Gastroesophageal sphincter (tissue), 4 donors: ENCODE data around the gene ARFIP1. TPM values are rescaled to one million over a fixed set of nuclear protein-coding genes. Genes with fewer than 3 reads are reported as not detected.

Experiments
- ATAC-seq: fragments of 150-250 bp; one replicate; pipeline ENCODE4 v1.9.1; 2016; ENCODE audit warnings: mild to moderate bottlenecking, moderate library complexity
- H3K27ac ChIP-seq, 4 donors: fragments of 200-600 bp; sonication (generic) in 3 of 4; 1 replicate in 3 of 4; 2 replicates in 1 of 4; pipeline ENCODE4 v1.5.1; 2016 to 2019
- H3K27me3 ChIP-seq: fragments of 200-600 bp; sonication (generic); one replicate; pipeline ENCODE4 v1.5.1; 2019
- H3K36me3 ChIP-seq, 2 donors: fragments of 200-600 bp; sonication (generic); one replicate each; pipeline ENCODE4 v1.5.1; 2019; ENCODE audit warnings: control low read depth in 1 of 2
- H3K4me1 ChIP-seq, 3 donors: fragments of 200-600 bp; sonication (generic); 1 replicate in 2 of 3; 2 replicates in 1 of 3; pipeline ENCODE4 v1.5.1; 2016 to 2019; ENCODE audit warnings: control low read depth in 2 of 3
- H3K4me3 ChIP-seq, 2 donors: fragments of 200-600 bp; sonication (generic); one replicate each; pipeline ENCODE4 v1.5.1; 2019; ENCODE audit warnings: mild to moderate bottlenecking in 1 of 2, moderate library complexity in 1 of 2
- H3K9me3 ChIP-seq, 3 donors: fragments of 200-600 bp; sonication (generic); one replicate each; pipeline ENCODE4 v1.5.1; 2017 to 2019; ENCODE audit warnings: control low read depth in 2 of 3
- CTCF ChIP-seq, 4 experiments: fragments of 200-600 bp in 2 of 4; fragments of 450-650 bp in 2 of 4; sonication (generic) in 1 of 4; IDR thresholded peaks; one replicate each; pipeline ENCODE4 v1.5.1; 2017 to 2019; ENCODE audit warnings: antibody characterized with exemption in 4 of 4, mild to moderate bottlenecking in 2 of 4, moderate library complexity in 2 of 4
- EP300 ChIP-seq: sonication (generic); formaldehyde crosslinking; IDR thresholded peaks from one replicate; pipeline ENCODE4 v1.6.1; 2017; ENCODE audit warnings: antibody characterized with exemption, mild to moderate bottlenecking
- POLR2A ChIP-seq, 2 donors: fragments of 450-650 bp; IDR thresholded peaks; one replicate each; pipeline ENCODE4 v1.6.1; 2017; ENCODE audit warnings: antibody characterized with exemption in 2 of 2, mild to moderate bottlenecking in 2 of 2, moderate library complexity in 1 of 2
- POLR2AphosphoS5 ChIP-seq: sonication (generic); formaldehyde crosslinking; IDR thresholded peaks from one replicate; pipeline ENCODE4 v1.6.1; 2017; ENCODE audit warnings: antibody characterized with exemption
- WGBS, 2 donors: methylation state at CpG; one replicate each; pipeline ENCODE4 v1.1.5; 2018; ENCODE audit warnings: low coverage in 1 of 2; 5-methylcytosine and 5-hydroxymethylcytosine counted together
- total RNA-seq, 4 donors: library from RNA; depleted of rRNA; stranded (reverse); fragments of >200 nt; gene quantifications; one replicate each; pipeline ENCODE4 v1.1.0, GENCODE V29; 2016

ARFIP1 gene
- total RNA-seq, 4 donors from 2014 or later = 26.6 to 34.9 (median 29.5) TPM

- H3K36me3 ChIP-seq = peaks cover 0 to 11% of the 10 kb centered on the region in 2 donors
- no peak overlapping the region for H3K4me3 ChIP-seq
- no peaks in the 10 kb centered on the region for H3K9me3 ChIP-seq
- TF ChIP-seq POLR2A (IDR thresholded peaks at IDR 0.05) (no peak), POLR2AphosphoS5 (no peak), EP300 (no peak), CTCF (IDR thresholded peaks at IDR 0.05) (no peak)
- no peak overlapping the region for H3K27ac ChIP-seq
- no peaks in the 10 kb centered on the region for H3K27me3 ChIP-seq
- no peaks in the 10 kb centered on the region for H3K4me1 ChIP-seq
- no peak for ATAC-seq
These were observed 141.5 kb downstream of the ARFIP1 start for GRCh38 chr4:152921284-152921683.

GRCh38 chr4:152925851-152926250 is 146.1 kb downstream of the ARFIP1 start:
- no peak for ATAC-seq
- WGBS, 2 donors = 88 to 92% methylated on average over 1 of the region's 1 CpG
- H3K9me3 ChIP-seq = no peaks in the 10 kb centered on the region
- TF ChIP-seq POLR2AphosphoS5 (no peak), POLR2A (IDR thresholded peaks at IDR 0.05) (no peak)
- no peak overlapping the region for H3K27ac ChIP-seq
- no peaks in the 10 kb centered on the region for H3K27me3 ChIP-seq
- no peaks in the 10 kb centered on the region for H3K4me1 ChIP-seq
- no peak overlapping the region for H3K4me3 ChIP-seq
- no peaks in the 10 kb centered on the region for H3K36me3 ChIP-seq

- Histone ChIP-seq H3K27ac (no peak overlapping the region), H3K27me3 (no peaks in the 10 kb centered on the region), H3K4me1 (no peaks in the 10 kb centered on the region), H3K36me3 (no peaks in the 10 kb centered on the region), H3K9me3 (no peaks in the 10 kb centered on the region), H3K4me3 (no peak overlapping the region)
- no peak for TF ChIP-seq POLR2AphosphoS5
- 73 to 80% methylated on average over 3 to 4 of the region's 4 CpGs for WGBS, 2 donors
- no peak for ATAC-seq
These were observed 147.2 kb downstream of the ARFIP1 start for GRCh38 chr4:152926959-152927358.

GRCh38 chr4:152927737-152928136 is 148.0 kb downstream of the ARFIP1 start:
- H3K9me3 ChIP-seq = no peaks in the 10 kb centered on the region
- 87 to 94% methylated on average over 2 of the region's 3 CpGs for WGBS, 2 donors
- H3K4me3 ChIP-seq = no peak overlapping the region
- H3K36me3 ChIP-seq = no peaks in the 10 kb centered on the region
- TF ChIP-seq POLR2A (IDR thresholded peaks at IDR 0.05) = no peak
- TF ChIP-seq EP300 = no peak
- TF ChIP-seq CTCF (IDR thresholded peaks at IDR 0.05) = no peak
- TF ChIP-seq POLR2AphosphoS5 = no peak
- ATAC-seq = no peak
- no peak overlapping the region for H3K27ac ChIP-seq
- no peaks in the 10 kb centered on the region for H3K4me1 ChIP-seq
- no peaks in the 10 kb centered on the region for H3K27me3 ChIP-seq

- no peaks in the 10 kb centered on the region for H3K36me3 ChIP-seq
- 91 to 100% methylated on average over 3 to 4 of the region's 4 CpGs for WGBS, 2 donors
- TF ChIP-seq POLR2A (IDR thresholded peaks at IDR 0.05) (no peak), POLR2AphosphoS5 (no peak), EP300 (no peak), CTCF (IDR thresholded peaks at IDR 0.05) (no peak)
- ATAC-seq = no peak
- no peak overlapping the region for H3K27ac ChIP-seq
- no peaks in the 10 kb centered on the region for H3K4me1 ChIP-seq
- no peaks in the 10 kb centered on the region for H3K27me3 ChIP-seq
- no peak overlapping the region for H3K4me3 ChIP-seq
- no peaks in the 10 kb centered on the region for H3K9me3 ChIP-seq
These were observed 148.5 kb downstream of the ARFIP1 start for GRCh38 chr4:152928286-152928685.

GRCh38 chr4:152929888-152930287 is 150.1 kb downstream of the ARFIP1 start:
- no peaks in the 10 kb centered on the region for H3K36me3 ChIP-seq
- H3K4me3 ChIP-seq = no peak overlapping the region
- TF ChIP-seq POLR2A (IDR thresholded peaks at IDR 0.05) (no peak), POLR2AphosphoS5 (no peak), CTCF (IDR thresholded peaks at IDR 0.05) (no peak), EP300 (no peak)
- ATAC-seq = no peak
- WGBS, 2 donors = 38% methylated on average over 1 of the region's 1 CpG; no CpG with 5 or more reads in 1 of the 2 donors
- H3K9me3 ChIP-seq = no peaks in the 10 kb centered on the region
- no peaks in the 10 kb centered on the region for H3K4me1 ChIP-seq
- no peak overlapping the region for H3K27ac ChIP-seq
- peaks cover 3% of the 10 kb centered on the region for H3K27me3 ChIP-seq
